B cell (primary cell): ENCODE measurements around the gene ZMYM1.

Experiments
- EZH2 ChIP-seq: IDR thresholded peaks from 2 replicates; pipeline ENCODE4 v1.6.1; 2012; ENCODE audit warnings: borderline replicate concordance, low read depth, mild to moderate bottlenecking, moderate library complexity, low read length; ENCODE audit not compliant: insufficient read depth, poor library complexity, severe bottlenecking
- TF ChIP-seq, protein P1 (sequence below): fragments of 200-600 bp; IDR thresholded peaks from one replicate; pipeline ENCODE4 v1.8.0; 2022; ENCODE audit warnings: antibody characterized with exemption, mild to moderate bottlenecking

DNA sequence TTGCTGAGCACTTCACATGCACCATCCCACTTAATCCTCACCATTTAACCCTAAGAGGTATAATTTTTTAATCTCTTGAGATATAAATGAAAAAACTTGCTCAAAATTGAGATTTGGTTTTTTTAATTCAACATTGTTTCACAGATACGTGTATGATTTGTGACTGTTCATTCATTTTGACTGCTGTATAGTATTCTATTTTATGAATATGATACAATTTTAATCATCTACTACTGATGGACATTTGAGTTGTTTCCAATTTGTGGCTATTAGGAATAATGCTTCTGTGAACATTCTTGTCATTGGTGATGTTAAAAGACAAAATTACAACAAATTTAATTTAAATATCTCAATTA is 46.8 kb upstream of the ZMYM1 start:
- TF ChIP-seq, protein P1, sequence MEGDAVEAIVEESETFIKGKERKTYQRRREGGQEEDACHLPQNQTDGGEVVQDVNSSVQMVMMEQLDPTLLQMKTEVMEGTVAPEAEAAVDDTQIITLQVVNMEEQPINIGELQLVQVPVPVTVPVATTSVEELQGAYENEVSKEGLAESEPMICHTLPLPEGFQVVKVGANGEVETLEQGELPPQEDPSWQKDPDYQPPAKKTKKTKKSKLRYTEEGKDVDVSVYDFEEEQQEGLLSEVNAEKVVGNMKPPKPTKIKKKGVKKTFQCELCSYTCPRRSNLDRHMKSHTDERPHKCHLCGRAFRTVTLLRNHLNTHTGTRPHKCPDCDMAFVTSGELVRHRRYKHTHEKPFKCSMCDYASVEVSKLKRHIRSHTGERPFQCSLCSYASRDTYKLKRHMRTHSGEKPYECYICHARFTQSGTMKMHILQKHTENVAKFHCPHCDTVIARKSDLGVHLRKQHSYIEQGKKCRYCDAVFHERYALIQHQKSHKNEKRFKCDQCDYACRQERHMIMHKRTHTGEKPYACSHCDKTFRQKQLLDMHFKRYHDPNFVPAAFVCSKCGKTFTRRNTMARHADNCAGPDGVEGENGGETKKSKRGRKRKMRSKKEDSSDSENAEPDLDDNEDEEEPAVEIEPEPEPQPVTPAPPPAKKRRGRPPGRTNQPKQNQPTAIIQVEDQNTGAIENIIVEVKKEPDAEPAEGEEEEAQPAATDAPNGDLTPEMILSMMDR: no peak
- no peak for TF ChIP-seq EZH2
